SK-N-SH (cell line): ENCODE data around the gene TGFB2.

Experiments used
- CHD2 ChIP-seq: fragments of 150-350 bp; IDR thresholded peaks from 2 replicates; pipeline ENCODE4 v1.6.1; 2018; ENCODE audit warnings: low read length; ENCODE audit not compliant: partially characterized antibody
- GABPA ChIP-seq: IDR thresholded peaks from 2 replicates; pipeline ENCODE4 v1.4.0; 2012; ENCODE audit warnings: low read depth, mild to moderate bottlenecking
- GATA2 ChIP-seq: sonication (generic); formaldehyde crosslinking; IDR thresholded peaks from 2 replicates; pipeline ENCODE4 v1.5.0; 2020; ENCODE audit warnings: mild to moderate bottlenecking, missing genetic modification reagents
- JUND ChIP-seq: IDR thresholded peaks from 2 replicates; pipeline ENCODE4 v1.4.0; 2012
- NRF1 ChIP-seq: IDR thresholded peaks from 2 replicates; pipeline ENCODE4 v1.6.1; 2012; ENCODE audit warnings: low read depth, mild to moderate bottlenecking, low read length
- RFX5 ChIP-seq: IDR thresholded peaks from 2 replicates; pipeline ENCODE4 v1.6.1; 2012; ENCODE audit warnings: mild to moderate bottlenecking, improper control_type of control experiment, low read length
- YY1 ChIP-seq: IDR thresholded peaks from 2 replicates; pipeline ENCODE4 v1.4.0; 2012; ENCODE audit warnings: low read depth, mild to moderate bottlenecking
- TF ChIP-seq, protein P1 (sequence below): IDR thresholded peaks from 2 replicates; pipeline ENCODE4 v1.6.1; 2012; ENCODE audit warnings: mild to moderate bottlenecking, low read depth, low read length, moderate library complexity
- TF ChIP-seq, protein P2 (sequence below): fragments of 200-600 bp; sonication (generic); IDR thresholded peaks from 2 replicates; pipeline ENCODE4 v1.6.1; 2017; ENCODE audit warnings: antibody characterized with exemption, mild to moderate bottlenecking, moderate library complexity
- TF ChIP-seq, protein P3 (sequence below): fragments of 150-350 bp; IDR thresholded peaks from 2 replicates; pipeline ENCODE4 v1.6.1; 2017; ENCODE audit warnings: antibody characterized with exemption, low read length, low read depth, borderline replicate concordance

DNA sequence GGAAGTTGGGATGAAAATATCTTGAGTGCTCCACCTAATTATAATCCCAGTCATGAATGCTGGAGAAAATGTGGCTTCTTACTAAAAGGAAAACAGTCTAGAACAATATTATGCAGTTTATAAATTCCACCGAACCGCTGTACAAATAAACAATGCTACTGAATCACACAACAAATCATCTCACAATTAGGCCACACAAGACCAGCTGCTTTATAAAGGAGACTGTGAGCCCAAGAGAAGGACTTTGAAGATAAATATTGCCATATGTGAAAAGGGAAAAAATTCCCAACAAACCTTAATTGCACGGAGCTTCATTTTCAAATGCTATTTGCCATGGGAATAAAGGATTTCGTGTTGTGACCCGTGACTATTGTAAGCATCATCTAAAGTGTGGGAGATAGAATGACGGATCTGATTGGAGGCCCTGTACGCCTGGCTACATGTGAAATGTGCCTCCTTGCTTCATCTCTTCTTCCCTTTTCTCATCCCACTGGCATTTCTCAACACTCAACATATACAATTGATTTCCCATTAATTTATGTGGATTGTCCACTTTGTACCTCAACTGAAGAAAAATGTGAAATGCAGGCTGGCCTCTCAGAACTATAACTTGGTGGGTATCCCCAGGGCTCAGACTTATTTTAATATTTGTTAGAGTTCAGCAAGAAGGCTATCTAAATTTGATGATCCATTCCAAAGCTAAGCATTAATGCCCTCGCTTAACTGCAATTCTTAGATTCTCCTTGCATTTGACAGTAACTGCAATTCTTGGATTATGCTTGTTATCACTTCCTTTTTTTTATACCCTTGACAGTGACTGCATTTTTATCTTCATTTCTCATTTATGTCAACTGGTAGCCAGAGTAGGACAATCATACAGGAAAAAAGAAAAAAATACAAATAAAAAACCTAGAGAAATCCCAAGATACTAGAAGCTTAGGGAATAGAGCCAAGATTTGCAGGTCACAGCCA lies 122.3 kb downstream of the TGFB2 start:
- TF ChIP-seq JUND (no peak), CHD2 (no peak), NRF1 (no peak), RFX5 (no peak), YY1 (no peak), GATA2 (CRISPR knock-in tag) (no peak), GABPA (no peak)
- TF ChIP-seq, protein P1, sequence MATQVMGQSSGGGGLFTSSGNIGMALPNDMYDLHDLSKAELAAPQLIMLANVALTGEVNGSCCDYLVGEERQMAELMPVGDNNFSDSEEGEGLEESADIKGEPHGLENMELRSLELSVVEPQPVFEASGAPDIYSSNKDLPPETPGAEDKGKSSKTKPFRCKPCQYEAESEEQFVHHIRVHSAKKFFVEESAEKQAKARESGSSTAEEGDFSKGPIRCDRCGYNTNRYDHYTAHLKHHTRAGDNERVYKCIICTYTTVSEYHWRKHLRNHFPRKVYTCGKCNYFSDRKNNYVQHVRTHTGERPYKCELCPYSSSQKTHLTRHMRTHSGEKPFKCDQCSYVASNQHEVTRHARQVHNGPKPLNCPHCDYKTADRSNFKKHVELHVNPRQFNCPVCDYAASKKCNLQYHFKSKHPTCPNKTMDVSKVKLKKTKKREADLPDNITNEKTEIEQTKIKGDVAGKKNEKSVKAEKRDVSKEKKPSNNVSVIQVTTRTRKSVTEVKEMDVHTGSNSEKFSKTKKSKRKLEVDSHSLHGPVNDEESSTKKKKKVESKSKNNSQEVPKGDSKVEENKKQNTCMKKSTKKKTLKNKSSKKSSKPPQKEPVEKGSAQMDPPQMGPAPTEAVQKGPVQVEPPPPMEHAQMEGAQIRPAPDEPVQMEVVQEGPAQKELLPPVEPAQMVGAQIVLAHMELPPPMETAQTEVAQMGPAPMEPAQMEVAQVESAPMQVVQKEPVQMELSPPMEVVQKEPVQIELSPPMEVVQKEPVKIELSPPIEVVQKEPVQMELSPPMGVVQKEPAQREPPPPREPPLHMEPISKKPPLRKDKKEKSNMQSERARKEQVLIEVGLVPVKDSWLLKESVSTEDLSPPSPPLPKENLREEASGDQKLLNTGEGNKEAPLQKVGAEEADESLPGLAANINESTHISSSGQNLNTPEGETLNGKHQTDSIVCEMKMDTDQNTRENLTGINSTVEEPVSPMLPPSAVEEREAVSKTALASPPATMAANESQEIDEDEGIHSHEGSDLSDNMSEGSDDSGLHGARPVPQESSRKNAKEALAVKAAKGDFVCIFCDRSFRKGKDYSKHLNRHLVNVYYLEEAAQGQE, result no peak
- TF ChIP-seq, protein P2, sequence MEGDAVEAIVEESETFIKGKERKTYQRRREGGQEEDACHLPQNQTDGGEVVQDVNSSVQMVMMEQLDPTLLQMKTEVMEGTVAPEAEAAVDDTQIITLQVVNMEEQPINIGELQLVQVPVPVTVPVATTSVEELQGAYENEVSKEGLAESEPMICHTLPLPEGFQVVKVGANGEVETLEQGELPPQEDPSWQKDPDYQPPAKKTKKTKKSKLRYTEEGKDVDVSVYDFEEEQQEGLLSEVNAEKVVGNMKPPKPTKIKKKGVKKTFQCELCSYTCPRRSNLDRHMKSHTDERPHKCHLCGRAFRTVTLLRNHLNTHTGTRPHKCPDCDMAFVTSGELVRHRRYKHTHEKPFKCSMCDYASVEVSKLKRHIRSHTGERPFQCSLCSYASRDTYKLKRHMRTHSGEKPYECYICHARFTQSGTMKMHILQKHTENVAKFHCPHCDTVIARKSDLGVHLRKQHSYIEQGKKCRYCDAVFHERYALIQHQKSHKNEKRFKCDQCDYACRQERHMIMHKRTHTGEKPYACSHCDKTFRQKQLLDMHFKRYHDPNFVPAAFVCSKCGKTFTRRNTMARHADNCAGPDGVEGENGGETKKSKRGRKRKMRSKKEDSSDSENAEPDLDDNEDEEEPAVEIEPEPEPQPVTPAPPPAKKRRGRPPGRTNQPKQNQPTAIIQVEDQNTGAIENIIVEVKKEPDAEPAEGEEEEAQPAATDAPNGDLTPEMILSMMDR, result no peak
- TF ChIP-seq, protein P3, sequence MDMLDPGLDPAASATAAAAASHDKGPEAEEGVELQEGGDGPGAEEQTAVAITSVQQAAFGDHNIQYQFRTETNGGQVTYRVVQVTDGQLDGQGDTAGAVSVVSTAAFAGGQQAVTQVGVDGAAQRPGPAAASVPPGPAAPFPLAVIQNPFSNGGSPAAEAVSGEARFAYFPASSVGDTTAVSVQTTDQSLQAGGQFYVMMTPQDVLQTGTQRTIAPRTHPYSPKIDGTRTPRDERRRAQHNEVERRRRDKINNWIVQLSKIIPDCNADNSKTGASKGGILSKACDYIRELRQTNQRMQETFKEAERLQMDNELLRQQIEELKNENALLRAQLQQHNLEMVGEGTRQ, result no peak
